ENCODE measurements around the gene DNAH12.

GRCh38 chr3:57572096-57572495, 28.0 kb upstream of the DNAH12 start:
- TF ChIP-seq EZH2 (IDR thresholded peaks at IDR 0.05; ENCODE audit: low read length, missing control alignments) (no peak), CTCF (conservative IDR thresholded peaks at IDR 0.05 in 1 of 2, IDR thresholded peaks at IDR 0.05 in 1 of 2; ENCODE audit: low read depth in 1 of 2, low read length in 2 of 2) (no peak)

Data from fibroblast of lung (primary cell).